ENCODE data around the gene STAT5A.
"Not testable (repeated sequence)": the region's sequence is repeated elsewhere in the genome, so short reads cannot be mapped to it uniquely, and the experiment has no call there.

GRCh38 chr17:42299913-42300312 lies 11.6 kb downstream of the STAT5A start:
- not testable (repeated sequence) for TF ChIP-seq POLR2A, CTCF (IDR thresholded peaks at IDR 0.05)

Measured in uterus (tissue), 2 donors.